Mesenchymal stem cell (in vitro differentiated cells and primary cell): ENCODE results near the gene UNC5B.

ENCODE experiments used
- DNase-seq: peaks from one replicate; pipeline ENCODE4 v3.0.0-alpha.2; 2013
- H2AFZ ChIP-seq: one replicate; pipeline ENCODE4 v1.6.1; 2013; ENCODE audit warnings: low read depth, mild to moderate bottlenecking, control low read depth, inconsistent platforms, low read length, moderate library complexity
- H2AK5ac ChIP-seq: 2 replicates; pipeline ENCODE4 v1.6.1; 2013; ENCODE audit warnings: low read length, moderate library complexity, mild to moderate bottlenecking, inconsistent platforms; ENCODE audit not compliant: severe bottlenecking
- H2BK120ac ChIP-seq: one replicate; pipeline ENCODE4 v1.6.1; 2013; ENCODE audit warnings: low read depth, mild to moderate bottlenecking, inconsistent platforms, low read length, moderate library complexity
- H2BK12ac ChIP-seq, 2 experiments: one replicate each; pipeline ENCODE4 v1.6.1; 2013; ENCODE audit warnings: inconsistent platforms in 2 of 2, low read length in 2 of 2, mild to moderate bottlenecking in 2 of 2, moderate library complexity in 2 of 2, control low read depth in 1 of 2
- H2BK15ac ChIP-seq: one replicate; pipeline ENCODE4 v1.6.1; 2013; ENCODE audit warnings: mild to moderate bottlenecking, low read depth, inconsistent platforms; ENCODE audit not compliant: poor library complexity, severe bottlenecking
- H2BK5ac ChIP-seq: 2 replicates; pipeline ENCODE4 v1.6.1; 2013; ENCODE audit warnings: low read depth, mild to moderate bottlenecking, low read length, control low read depth, inconsistent platforms; ENCODE audit not compliant: poor library complexity, severe bottlenecking
- H3K14ac ChIP-seq, 2 experiments: one replicate each; pipeline ENCODE4 v1.6.1; 2013; ENCODE audit warnings: inconsistent platforms in 2 of 2, low read length in 2 of 2, control low read depth in 1 of 2, mild to moderate bottlenecking in 1 of 2, moderate library complexity in 1 of 2
- H3K18ac ChIP-seq, 2 experiments: one replicate each; pipeline ENCODE4 v1.6.1; 2013; ENCODE audit warnings: inconsistent platforms in 2 of 2, low read length in 2 of 2, control low read depth in 1 of 2, low read depth in 1 of 2, mild to moderate bottlenecking in 1 of 2
- H3K23ac ChIP-seq, 2 experiments: one replicate each; pipeline ENCODE4 v1.6.1; 2013; ENCODE audit warnings: inconsistent platforms in 2 of 2, low read length in 2 of 2, mild to moderate bottlenecking in 2 of 2, moderate library complexity in 2 of 2, control low read depth in 1 of 2
- H3K27ac ChIP-seq: 2 replicates; pipeline ENCODE4 v1.5.1; 2013; ENCODE audit warnings: mild to moderate bottlenecking, moderate library complexity, low read length, control low read depth, inconsistent platforms; ENCODE audit not compliant: poor library complexity, severe bottlenecking
- H3K27me3 ChIP-seq, 2 experiments: 2 replicates each; pipeline versions ENCODE4 v1.6.1 to v1.7.0; 2013; ENCODE audit warnings: low read length in 2 of 2, mild to moderate bottlenecking in 2 of 2, moderate library complexity in 2 of 2, control low read depth in 1 of 2, inconsistent platforms in 1 of 2; ENCODE audit not compliant: control insufficient read depth in 1 of 2, insufficient read depth in 1 of 2
- H3K36me3 ChIP-seq, 2 experiments: 2 replicates each; pipeline versions ENCODE4 v1.6.1 to v1.7.0; 2013; ENCODE audit warnings: low read length in 2 of 2, control low read depth in 1 of 2, inconsistent platforms in 1 of 2, low read depth in 1 of 2, mild to moderate bottlenecking in 1 of 2; ENCODE audit not compliant: insufficient read depth in 2 of 2, control insufficient read depth in 1 of 2
- H3K4ac ChIP-seq, 2 experiments: one replicate each; pipeline ENCODE4 v1.6.1; 2013; ENCODE audit warnings: inconsistent platforms in 2 of 2, low read length in 2 of 2, mild to moderate bottlenecking in 2 of 2, moderate library complexity in 2 of 2, control low read depth in 1 of 2, low read depth in 1 of 2
- H3K4me1 ChIP-seq: 2 replicates; pipeline ENCODE4 v1.6.1; 2013; ENCODE audit warnings: low read depth, low read length, control low read depth; ENCODE audit not compliant: control insufficient read depth, insufficient read depth
- H3K4me2 ChIP-seq: 2 replicates; pipeline ENCODE4 v1.6.1; 2013; ENCODE audit warnings: low read length, mild to moderate bottlenecking, inconsistent platforms; ENCODE audit not compliant: poor library complexity, severe bottlenecking
- H3K4me3 ChIP-seq, 2 experiments: 2 replicates each; pipeline versions ENCODE4 v1.5.1 to v1.7.0; 2013; ENCODE audit warnings: low read length in 2 of 2, mild to moderate bottlenecking in 2 of 2, control low read depth in 1 of 2, low read depth in 1 of 2; ENCODE audit not compliant: insufficient read depth in 1 of 2
- H3K79me1 ChIP-seq: replicated peaks from 2 replicates; pipeline ENCODE4 v1.6.1; 2013; ENCODE audit warnings: mild to moderate bottlenecking, control low read depth, low read length, inconsistent platforms; ENCODE audit not compliant: poor library complexity, severe bottlenecking
- H3K9ac ChIP-seq: 2 replicates; pipeline ENCODE4 v1.7.0; 2013; ENCODE audit warnings: mild to moderate bottlenecking, low read length, moderate library complexity
- H3K9me3 ChIP-seq: 2 replicates; pipeline ENCODE4 v1.7.0; 2013; ENCODE audit warnings: mild to moderate bottlenecking, low read length; ENCODE audit not compliant: control insufficient read depth
- H4K8ac ChIP-seq: one replicate; pipeline ENCODE4 v1.6.1; 2013; ENCODE audit warnings: inconsistent platforms, mild to moderate bottlenecking, low read length, moderate library complexity
- H4K91ac ChIP-seq: one replicate; pipeline ENCODE4 v1.6.1; 2013; ENCODE audit warnings: mild to moderate bottlenecking, low read length, inconsistent platforms
- WGBS: methylation state at CpG from one replicate; pipeline ENCODE4 v1.1.7; 2013; ENCODE audit warnings: mixed read lengths; 5-methylcytosine and 5-hydroxymethylcytosine counted together

The UNC5B gene

GRCh38 chr10:71274901-71275796 lies 62.8 kb downstream of the UNC5B start:
- Histone ChIP-seq H3K27ac (no peak overlapping the region), H3K4me1 (peaks cover 13% of the 10 kb centered on the region), H2AFZ (no peak overlapping the region), H3K9me3 (no peaks in the 10 kb centered on the region), H2AK5ac (no peak overlapping the region), H3K79me1 (no peaks in the 10 kb centered on the region), H3K14ac (no peak overlapping the region), H2BK5ac (no peak overlapping the region), H3K9ac (no peak overlapping the region), H3K18ac (no peak overlapping the region), H2BK120ac (no peak overlapping the region), H2BK12ac (peak overlapping the region; percentile 16 to 31), H3K27me3 (peaks cover 0 to 32% of the 10 kb centered on the region in 2 experiments), H3K23ac (no peak overlapping the region), H4K91ac (no peak overlapping the region), H3K4me2 (no peak overlapping the region), H4K8ac (no peak overlapping the region), H3K4ac (no peak overlapping the region), H3K4me3 (no peak overlapping the region), H2BK15ac (no peak overlapping the region), H3K36me3 (no peaks in the 10 kb centered on the region)
- WGBS = 76% methylated on average over 11 of the region's 11 CpGs
- DNase-seq = no peak

DNA sequence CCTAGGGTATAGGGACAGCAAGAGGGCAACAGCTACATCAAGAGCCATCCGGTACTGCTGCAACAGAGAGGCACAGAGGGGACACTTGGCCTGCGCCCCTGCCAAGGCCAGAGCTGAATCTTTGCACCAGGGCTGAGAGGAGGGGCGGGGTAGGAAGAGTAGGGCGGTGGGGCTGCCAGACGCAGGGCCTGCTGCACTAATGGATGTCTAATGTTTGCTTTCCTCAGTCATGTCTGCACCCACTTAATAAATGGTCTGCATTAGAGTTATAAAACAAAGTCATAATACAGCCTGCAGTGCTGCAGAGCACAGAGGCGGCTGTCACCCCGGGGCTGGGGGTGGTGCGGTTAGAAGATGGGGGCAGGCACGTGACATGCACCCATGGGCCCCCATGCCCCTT lies 64.5 kb downstream of the UNC5B start:
- Histone ChIP-seq H3K4me3 (no peak overlapping the region), H2AK5ac (no peak overlapping the region), H2BK5ac (no peak overlapping the region), H3K18ac (no peak overlapping the region), H3K27ac (no peak overlapping the region), H3K9me3 (no peaks in the 10 kb centered on the region), H2BK15ac (no peak overlapping the region), H2AFZ (no peak overlapping the region), H3K27me3 (peaks cover 0 to 34% of the 10 kb centered on the region in 2 experiments), H3K14ac (no peak overlapping the region), H3K23ac (peak overlapping the region in 1 of 2 experiments; percentile 9), H2BK12ac (no peak overlapping the region), H3K4me2 (no peak overlapping the region), H2BK120ac (no peak overlapping the region), H3K9ac (no peak overlapping the region), H4K8ac (no peak overlapping the region), H3K36me3 (no peaks in the 10 kb centered on the region), H4K91ac (no peak overlapping the region), H3K4ac (peak overlapping the region in 1 of 2 experiments; percentile 47), H3K79me1 (no peaks in the 10 kb centered on the region), H3K4me1 (peaks cover 13% of the 10 kb centered on the region)
- no peak for DNase-seq
- WGBS = 72% methylated on average over 6 of the region's 9 CpGs

DNA sequence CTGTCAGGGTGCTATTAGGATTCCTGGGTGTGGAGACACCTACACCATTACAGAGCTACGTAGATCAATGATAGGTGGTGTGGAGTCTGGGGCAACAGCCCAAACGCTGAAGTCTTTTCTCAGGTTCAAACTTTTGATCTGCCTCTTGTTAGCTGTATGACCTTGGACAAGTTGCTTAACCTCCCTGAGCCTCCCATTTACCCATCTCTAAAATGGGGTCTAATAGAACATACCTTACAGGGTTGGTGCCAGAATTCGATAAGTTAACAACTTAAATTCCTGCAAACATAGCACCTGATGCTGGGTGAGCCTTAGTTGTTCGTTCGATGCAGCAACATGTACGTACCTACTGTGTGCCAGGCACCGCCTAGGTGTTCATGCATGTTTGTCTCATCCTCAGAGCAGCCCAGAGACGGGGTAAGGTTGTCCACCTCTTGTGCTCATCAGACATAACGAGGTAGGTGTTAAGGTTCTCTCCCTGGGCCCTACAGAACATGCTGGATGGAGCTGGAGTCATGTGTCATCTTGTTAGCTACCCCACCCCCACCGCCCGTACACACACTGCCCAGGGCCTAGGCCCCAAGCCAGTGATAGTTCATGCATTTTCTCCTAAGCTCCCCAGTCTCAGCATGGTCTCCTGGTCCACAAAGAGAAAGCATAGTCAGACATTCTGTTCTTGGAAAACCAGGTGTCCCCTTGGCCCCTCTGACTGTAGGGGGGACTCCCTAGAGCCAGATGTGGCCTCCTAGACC lies 65.7 kb downstream of the UNC5B start:
- H3K14ac ChIP-seq = peak overlapping the region in 1 of 2 experiments; percentile 68
- no peak overlapping the region for H2AK5ac ChIP-seq
- peaks cover 0 to 39% of the 10 kb centered on the region in 2 experiments for H3K27me3 ChIP-seq
- H3K79me1 ChIP-seq = no peaks in the 10 kb centered on the region
- no peak overlapping the region for H3K27ac ChIP-seq
- H4K8ac ChIP-seq = no peak overlapping the region
- peak overlapping the region in 1 of 2 experiments; percentile 29 for H3K18ac ChIP-seq
- H3K36me3 ChIP-seq = no peaks in the 10 kb centered on the region
- H3K4me3 ChIP-seq = no peak overlapping the region
- H4K91ac ChIP-seq = no peak overlapping the region
- no peak overlapping the region for H2BK12ac ChIP-seq
- H3K9me3 ChIP-seq = no peaks in the 10 kb centered on the region
- no peak overlapping the region for H2BK120ac ChIP-seq
- H3K4me2 ChIP-seq = no peak overlapping the region
- H3K23ac ChIP-seq = peak overlapping the region in 1 of 2 experiments; percentile 70
- no peak overlapping the region for H2BK5ac ChIP-seq
- no peak overlapping the region for H3K9ac ChIP-seq
- no peak overlapping the region for H3K4ac ChIP-seq
- 92% methylated on average over 11 of the region's 11 CpGs for WGBS
- H3K4me1 ChIP-seq = peaks cover 13% of the 10 kb centered on the region
- no peak for DNase-seq
- no peak overlapping the region for H2AFZ ChIP-seq
- H2BK15ac ChIP-seq = no peak overlapping the region
